Measurements from ENCODE around the gene CHCHD10.

The CHCHD10 gene

GRCh38 chr22:23803001-23803819 is 35.4 kb upstream of the CHCHD10 start:
- no peak for TF ChIP-seq CTCF (IDR thresholded peaks at IDR 0.05)

- no peak for TF ChIP-seq CTCF (IDR thresholded peaks at IDR 0.05)
Measured at GRCh38 chr22:23801886-23802377, 34.2 kb upstream of the CHCHD10 start.

- TF ChIP-seq CTCF (IDR thresholded peaks at IDR 0.05) = no peak
Measured at GRCh38 chr22:23801238-23801821, 33.6 kb upstream of the CHCHD10 start.

GRCh38 chr22:23800297-23801237 is 32.8 kb upstream of the CHCHD10 start:
- no peak for TF ChIP-seq CTCF (IDR thresholded peaks at IDR 0.05)

GRCh38 chr22:23796461-23796860 is 28.7 kb upstream of the CHCHD10 start:
- no peak for TF ChIP-seq CTCF (IDR thresholded peaks at IDR 0.05)

GRCh38 chr22:23793326-23793725 is 25.6 kb upstream of the CHCHD10 start:
- no peak for TF ChIP-seq CTCF (IDR thresholded peaks at IDR 0.05)
